Hematopoietic multipotent progenitor cell treated with erythropoietin and hydrocortisone succinate and interleukin-3 and kit ligand, for 17 days (in vitro differentiated cells): ENCODE results near the gene PLEKHG5.
A peak's percentile ranks its signal among the peaks of the same experiment; 100 is the strongest.

Source experiments
- DNase-seq: peaks from one replicate; pipeline ENCODE4 v3.0.0-alpha.2; 2015; ENCODE audit warnings: low spot score

PLEKHG5 gene

GRCh38 chr1:6475381-6476133, 15.9 kb downstream of the PLEKHG5 start:
- peak; percentile 75 for DNase-seq

GRCh38 chr1:6474815-6475282, 16.6 kb downstream of the PLEKHG5 start:
- DNase-seq: no peak

GRCh38 chr1:6473974-6474814, 17.3 kb downstream of the PLEKHG5 start:
- DNase-seq: no peak

GRCh38 chr1:6473156-6473555, 18.3 kb downstream of the PLEKHG5 start:
- DNase-seq: no peak

GRCh38 chr1:6472391-6472790, 19.1 kb downstream of the PLEKHG5 start:
- DNase-seq: no peak

- no peak for DNase-seq
These were observed 19.5 kb downstream of the PLEKHG5 start for GRCh38 chr1:6471970-6472368.

GRCh38 chr1:6471086-6471969, 20.1 kb downstream of the PLEKHG5 start:
- DNase-seq: no peak

- no peak for DNase-seq
These were observed 21.1 kb downstream of the PLEKHG5 start for GRCh38 chr1:6470132-6471085.

- DNase-seq: no peak
These were observed 22.6 kb downstream of the PLEKHG5 start for GRCh38 chr1:6468729-6469461.

- DNase-seq: no peak
These were observed 23.5 kb downstream of the PLEKHG5 start for GRCh38 chr1:6467744-6468688.

GRCh38 chr1:6467224-6467623, 24.2 kb downstream of the PLEKHG5 start:
- no peak for DNase-seq

GRCh38 chr1:6466751-6467150, 24.7 kb downstream of the PLEKHG5 start:
- no peak for DNase-seq

GRCh38 chr1:6466023-6466422, 25.4 kb downstream of the PLEKHG5 start, which contains the start of gene TNFRSF25:
TNFRSF25 (minus strand) TSS chr1:6466173; CDS start chr1:6466107, 66 bp downstream.
- no peak for DNase-seq

GRCh38 chr1:6465461-6466005, 25.9 kb downstream of the PLEKHG5 start:
- no peak for DNase-seq

- DNase-seq: no peak
These were observed 26.6 kb downstream of the PLEKHG5 start for GRCh38 chr1:6464915-6465314.

- no peak for DNase-seq
These were observed 27.0 kb downstream of the PLEKHG5 start for GRCh38 chr1:6464514-6464836.

- DNase-seq: no peak
These were observed 28.4 kb downstream of the PLEKHG5 start for GRCh38 chr1:6463120-6463412.

GRCh38 chr1:6462412-6463119, 28.9 kb downstream of the PLEKHG5 start:
- DNase-seq: no peak
